H9 (cell line): ENCODE measurements around the gene EHBP1. TPM values are rescaled to one million over a fixed set of nuclear protein-coding genes. Genes with fewer than 3 reads are reported as not detected.

ENCODE experiments used
- DNase-seq: peaks from one replicate; pipeline ENCODE4 v3.0.0-alpha.2; 2017
- H2AFZ ChIP-seq: one replicate; pipeline ENCODE4 v1.6.1; 2013; ENCODE audit warnings: mild to moderate bottlenecking, low read length, control low read depth, moderate library complexity
- H2AK5ac ChIP-seq: 2 replicates; pipeline ENCODE4 v1.6.1; 2013; ENCODE audit warnings: low read length, control low read depth, mixed read lengths; ENCODE audit not compliant: insufficient read length
- H2BK120ac ChIP-seq: one replicate; pipeline ENCODE4 v1.6.1; 2013; ENCODE audit warnings: low read depth, mild to moderate bottlenecking, low read length, control low read depth, inconsistent platforms; ENCODE audit not compliant: poor library complexity, severe bottlenecking
- H2BK12ac ChIP-seq: 2 replicates; pipeline ENCODE4 v1.6.1; 2013; ENCODE audit warnings: low read length, control low read depth, mixed read lengths, low read depth; ENCODE audit not compliant: insufficient read length
- H2BK15ac ChIP-seq: 2 replicates; pipeline ENCODE4 v1.6.1; 2013; ENCODE audit warnings: low read depth, low read length, control low read depth
- H2BK20ac ChIP-seq: one replicate; pipeline ENCODE4 v1.6.1; 2013; ENCODE audit warnings: low read depth, mild to moderate bottlenecking, low read length, control low read depth, inconsistent platforms; ENCODE audit not compliant: poor library complexity, severe bottlenecking
- H2BK5ac ChIP-seq: 2 replicates; pipeline ENCODE4 v1.6.1; 2013; ENCODE audit warnings: low read length, control low read depth, mixed read lengths; ENCODE audit not compliant: insufficient read length
- H3K14ac ChIP-seq: 2 replicates; pipeline ENCODE4 v1.6.1; 2013; ENCODE audit warnings: low read length, control low read depth; ENCODE audit not compliant: insufficient read depth
- H3K18ac ChIP-seq: 2 replicates; pipeline ENCODE4 v1.6.1; 2013; ENCODE audit warnings: low read depth, mild to moderate bottlenecking, mixed read lengths, low read length, control low read depth; ENCODE audit not compliant: insufficient read length
- H3K23ac ChIP-seq: 2 replicates; pipeline ENCODE4 v1.6.1; 2013; ENCODE audit warnings: low read length, control low read depth, mixed read lengths, low read depth; ENCODE audit not compliant: insufficient read length
- H3K23me2 ChIP-seq: 2 replicates; pipeline ENCODE4 v1.6.1; 2013; ENCODE audit warnings: low read depth, mild to moderate bottlenecking, mixed read lengths, low read length, control low read depth; ENCODE audit not compliant: insufficient read length, poor library complexity, severe bottlenecking
- H3K27ac ChIP-seq: 2 replicates; pipeline ENCODE4 v1.5.1; 2013; ENCODE audit warnings: low read length, control low read depth, mixed read lengths, low read depth; ENCODE audit not compliant: insufficient read length
- H3K27me3 ChIP-seq: 2 replicates; pipeline ENCODE4 v1.6.1; 2013; ENCODE audit warnings: low read length, control low read depth, inconsistent platforms; ENCODE audit not compliant: insufficient read depth
- H3K4ac ChIP-seq: 2 replicates; pipeline ENCODE4 v1.6.1; 2013; ENCODE audit warnings: low read depth, mild to moderate bottlenecking, control low read depth, inconsistent platforms, low read length, moderate library complexity
- H3K4me1 ChIP-seq: 2 replicates; pipeline ENCODE4 v1.6.1; 2013; ENCODE audit warnings: low read length, control low read depth, inconsistent platforms; ENCODE audit not compliant: insufficient read depth
- H3K4me2 ChIP-seq: 2 replicates; pipeline ENCODE4 v1.6.1; 2013; ENCODE audit warnings: low read length, control low read depth, mixed read lengths; ENCODE audit not compliant: insufficient read length, insufficient read depth
- H3K56ac ChIP-seq: 2 replicates; pipeline ENCODE4 v1.6.1; 2013; ENCODE audit warnings: low read depth, mild to moderate bottlenecking, mixed read lengths, low read length, control low read depth; ENCODE audit not compliant: insufficient read length
- H3K79me1 ChIP-seq: 2 replicates; pipeline ENCODE4 v1.6.1; 2013; ENCODE audit warnings: low read depth, mild to moderate bottlenecking, moderate library complexity, low read length, control low read depth, inconsistent platforms; ENCODE audit not compliant: insufficient read depth, poor library complexity, severe bottlenecking
- H3K79me2 ChIP-seq: 2 replicates; pipeline ENCODE4 v1.6.1; 2013; ENCODE audit warnings: low read length, control low read depth, inconsistent platforms; ENCODE audit not compliant: insufficient read depth
- H3K9ac ChIP-seq: 2 replicates; pipeline ENCODE4 v1.6.1; 2013; ENCODE audit warnings: low read length, control low read depth, mixed read lengths; ENCODE audit not compliant: insufficient read length; ENCODE audit errors: extremely low read depth
- H3K9me3 ChIP-seq: one replicate; pipeline ENCODE4 v1.6.1; 2013; ENCODE audit warnings: low read depth, low read length, inconsistent platforms; ENCODE audit not compliant: control insufficient read depth
- H3T11ph ChIP-seq: one replicate; pipeline ENCODE4 v1.6.1; 2013; ENCODE audit warnings: mild to moderate bottlenecking, low read length, control low read depth, inconsistent platforms
- H4K20me1 ChIP-seq: one replicate; pipeline ENCODE4 v1.6.1; 2013; ENCODE audit not compliant: control insufficient read depth, insufficient read length, insufficient read depth
- H4K5ac ChIP-seq: 2 replicates; pipeline ENCODE4 v1.6.1; 2013; ENCODE audit warnings: low read depth, mild to moderate bottlenecking, mixed read lengths, low read length, control low read depth; ENCODE audit not compliant: insufficient read length
- H4K8ac ChIP-seq: replicated peaks from 2 replicates; pipeline ENCODE4 v1.6.1; 2013; ENCODE audit warnings: low read length, control low read depth, mixed read lengths, low read depth; ENCODE audit not compliant: insufficient read length
- H4K91ac ChIP-seq: 2 replicates; pipeline ENCODE4 v1.6.1; 2013; ENCODE audit warnings: low read depth, mild to moderate bottlenecking, moderate library complexity, mixed read lengths, low read length, control low read depth; ENCODE audit not compliant: insufficient read length
- H3K27ac Mint-ChIP-seq, 3 experiments: 2 replicates in 2 of 3; 3 replicates in 1 of 3; pipeline ENCODE4 v1.8.0; 2020 to 2021; ENCODE audit warnings: mixed read lengths in 3 of 3, mild to moderate bottlenecking in 1 of 3, moderate library complexity in 1 of 3
- H3K27me3 Mint-ChIP-seq: 2 replicates; pipeline ENCODE4 v1.8.0; 2021; ENCODE audit warnings: low read depth, mild to moderate bottlenecking, moderate library complexity, mixed read lengths
- H3K36me3 Mint-ChIP-seq, 3 experiments: 2 replicates in 2 of 3; 3 replicates in 1 of 3; pipeline ENCODE4 v1.8.0; 2020 to 2021; ENCODE audit warnings: low read depth in 3 of 3, mixed read lengths in 3 of 3; ENCODE audit not compliant: insufficient read depth in 1 of 3
- H3K4me1 Mint-ChIP-seq, 2 experiments: 2 replicates each; pipeline ENCODE4 v1.8.0; 2020; ENCODE audit warnings: mixed read lengths in 2 of 2
- H3K4me3 Mint-ChIP-seq, 2 experiments: 2 replicates in 1 of 2; 3 replicates in 1 of 2; pipeline ENCODE4 v1.8.0; 2020 to 2021; ENCODE audit warnings: mild to moderate bottlenecking in 2 of 2, mixed read lengths in 2 of 2, moderate library complexity in 1 of 2
- H3K9me3 Mint-ChIP-seq, 2 experiments: 2 replicates in 1 of 2; 3 replicates in 1 of 2; pipeline ENCODE4 v1.8.0; 2020; ENCODE audit warnings: mild to moderate bottlenecking in 2 of 2, mixed read lengths in 2 of 2, moderate library complexity in 1 of 2
- WGBS: extraction: QIAGEN DNeasy Blood & Tissue Kit; methylation state at CpG from one replicate; pipeline ENCODE4 v1.1.7; 2013; ENCODE audit warnings: missing lambda C conversion rate, low lambda C conversion rate, mixed read lengths; ENCODE audit not compliant: insufficient read length; ENCODE audit errors: extremely low coverage; 5-methylcytosine and 5-hydroxymethylcytosine counted together
- total RNA-seq: library from RNA; stranded (reverse); gene quantifications from 2 replicates; pipeline ENCODE4 v1.2.1, GENCODE V29; 2021
- TF ChIP-seq, protein P1 (sequence below): fragments of 200-600 bp; sonication (generic); conservative IDR thresholded peaks from 3 replicates; pipeline ENCODE4 v1.8.0; 2021; ENCODE audit warnings: antibody characterized with exemption, mild to moderate bottlenecking

Gene EHBP1
- total RNA-seq, 1 experiment from 2014 or later: 35.6 TPM

DNA sequence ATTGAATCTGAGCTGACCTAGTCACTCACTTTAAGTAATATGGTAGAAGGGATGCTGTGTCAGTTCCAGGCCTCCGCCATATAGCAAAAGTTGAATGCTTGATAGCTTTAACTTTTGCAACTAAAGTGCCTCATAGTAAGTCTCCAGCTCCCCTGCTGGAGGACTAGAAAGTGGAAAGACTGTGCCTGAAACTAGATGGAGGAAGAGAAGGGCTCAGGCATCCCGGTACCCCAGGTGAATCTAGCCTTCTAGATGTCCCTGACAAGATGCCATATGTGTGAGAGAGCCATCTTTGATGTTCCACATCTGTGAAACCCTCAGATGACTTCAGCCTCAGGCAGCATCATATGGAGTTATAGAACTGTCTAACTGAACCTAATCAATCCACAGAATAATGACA, 366.2 kb downstream of the EHBP1 start:
- no peak overlapping the region for H2BK5ac ChIP-seq
- no peak overlapping the region for H3K14ac ChIP-seq
- no CpG with 5 or more reads among the region's 2 CpGs for WGBS
- DNase-seq: no peak
- no peak overlapping the region for H2BK20ac ChIP-seq
- H2AFZ ChIP-seq: no peak overlapping the region
- no peaks in the 10 kb centered on the region for H3K4me1 ChIP-seq
- no peak overlapping the region for H3K9ac ChIP-seq
- H3T11ph ChIP-seq: no peak overlapping the region
- no peaks in the 10 kb centered on the region for H3K79me2 ChIP-seq
- H4K20me1 ChIP-seq: no peaks in the 10 kb centered on the region
- H3K79me1 ChIP-seq: no peaks in the 10 kb centered on the region
- peaks cover 18% of the 10 kb centered on the region for H3K27me3 Mint-ChIP-seq
- H2BK15ac ChIP-seq: no peak overlapping the region
- no peak overlapping the region for H2BK12ac ChIP-seq
- TF ChIP-seq, protein P1, sequence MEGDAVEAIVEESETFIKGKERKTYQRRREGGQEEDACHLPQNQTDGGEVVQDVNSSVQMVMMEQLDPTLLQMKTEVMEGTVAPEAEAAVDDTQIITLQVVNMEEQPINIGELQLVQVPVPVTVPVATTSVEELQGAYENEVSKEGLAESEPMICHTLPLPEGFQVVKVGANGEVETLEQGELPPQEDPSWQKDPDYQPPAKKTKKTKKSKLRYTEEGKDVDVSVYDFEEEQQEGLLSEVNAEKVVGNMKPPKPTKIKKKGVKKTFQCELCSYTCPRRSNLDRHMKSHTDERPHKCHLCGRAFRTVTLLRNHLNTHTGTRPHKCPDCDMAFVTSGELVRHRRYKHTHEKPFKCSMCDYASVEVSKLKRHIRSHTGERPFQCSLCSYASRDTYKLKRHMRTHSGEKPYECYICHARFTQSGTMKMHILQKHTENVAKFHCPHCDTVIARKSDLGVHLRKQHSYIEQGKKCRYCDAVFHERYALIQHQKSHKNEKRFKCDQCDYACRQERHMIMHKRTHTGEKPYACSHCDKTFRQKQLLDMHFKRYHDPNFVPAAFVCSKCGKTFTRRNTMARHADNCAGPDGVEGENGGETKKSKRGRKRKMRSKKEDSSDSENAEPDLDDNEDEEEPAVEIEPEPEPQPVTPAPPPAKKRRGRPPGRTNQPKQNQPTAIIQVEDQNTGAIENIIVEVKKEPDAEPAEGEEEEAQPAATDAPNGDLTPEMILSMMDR: no peak
- H3K4ac ChIP-seq: no peak overlapping the region
- H3K27me3 ChIP-seq: no peaks in the 10 kb centered on the region
- no peak overlapping the region for H3K27ac ChIP-seq
- H3K4me3 Mint-ChIP-seq: no peak overlapping the region
- no peak overlapping the region for H4K5ac ChIP-seq
- no peaks in the 10 kb centered on the region for H3K36me3 Mint-ChIP-seq
- H3K18ac ChIP-seq: no peak overlapping the region
- H4K8ac ChIP-seq: no peak overlapping the region
- no peak overlapping the region for H3K23ac ChIP-seq
- no peak overlapping the region for H3K56ac ChIP-seq
- H3K9me3 ChIP-seq: no peaks in the 10 kb centered on the region
- no peak overlapping the region for H3K27ac Mint-ChIP-seq
- H2BK120ac ChIP-seq: no peak overlapping the region
- no peaks in the 10 kb centered on the region for H3K23me2 ChIP-seq
- no peak overlapping the region for H3K4me2 ChIP-seq
- no peak overlapping the region for H4K91ac ChIP-seq
- no peaks in the 10 kb centered on the region; a peak in 1 of 5 replicates for H3K9me3 Mint-ChIP-seq
- peaks cover 0 to under 1% of the 10 kb centered on the region in 2 experiments; a peak in 1 of 4 replicates for H3K4me1 Mint-ChIP-seq
- no peak overlapping the region for H2AK5ac ChIP-seq
